DND-41 (cell line): Measurements from ENCODE around the gene GMEB2.

Experiments
- ATAC-seq: fragments of 200-7000 bp; cut with Tn5 transposase; 3 replicates; pipeline ENCODE4 v1.9.1; 2021; ENCODE audit warnings: low read depth; ENCODE audit not compliant: insufficient read depth
- DNase-seq: peaks from one replicate; pipeline ENCODE4 v3.0.0-alpha.2; 2020
- H2AFZ ChIP-seq: 2 replicates; pipeline ENCODE4 v1.6.0; 2012; ENCODE audit warnings: low read depth, low read length
- H3K27ac ChIP-seq: 2 replicates; pipeline ENCODE4 v1.5.1; 2012; ENCODE audit warnings: low read length, inconsistent platforms
- H3K27me3 ChIP-seq: fragments of 200-600 bp; sonication (generic); 2 replicates; pipeline ENCODE4 v1.6.0; 2012; ENCODE audit warnings: low read length, mild to moderate bottlenecking, inconsistent platforms; ENCODE audit not compliant: insufficient read depth, poor library complexity
- H3K36me3 ChIP-seq: 2 replicates; pipeline ENCODE4 v1.5.1; 2012; ENCODE audit warnings: low read length, inconsistent platforms; ENCODE audit not compliant: insufficient read depth
- H3K4me1 ChIP-seq: 2 replicates; pipeline ENCODE4 v1.5.1; 2012; ENCODE audit warnings: mild to moderate bottlenecking, low read length; ENCODE audit not compliant: insufficient read depth
- H3K4me2 ChIP-seq: 2 replicates; pipeline ENCODE4 v1.6.0; 2012; ENCODE audit warnings: mild to moderate bottlenecking, moderate library complexity, low read length, inconsistent platforms; ENCODE audit not compliant: insufficient read depth
- H3K4me3 ChIP-seq, 2 experiments: fragments of 200-600 bp in 1 of 2; shearing (Covaris generic) in 1 of 2; 2 replicates each; pipeline ENCODE4 v1.5.1; 2012 to 2016; ENCODE audit warnings: inconsistent platforms in 2 of 2, low read length in 2 of 2, mild to moderate bottlenecking in 2 of 2, low read depth in 1 of 2, moderate library complexity in 1 of 2
- H3K79me2 ChIP-seq: 2 replicates; pipeline ENCODE4 v1.6.0; 2012; ENCODE audit warnings: low read length, inconsistent platforms; ENCODE audit not compliant: insufficient read depth
- H3K9ac ChIP-seq: 2 replicates; pipeline ENCODE4 v1.6.0; 2012; ENCODE audit warnings: low read depth, mild to moderate bottlenecking, inconsistent platforms, low read length, moderate library complexity
- H3K9me3 ChIP-seq: 2 replicates; pipeline ENCODE4 v1.5.1; 2012; ENCODE audit warnings: low read length, moderate library complexity, mild to moderate bottlenecking, inconsistent platforms; ENCODE audit not compliant: insufficient read depth, severe bottlenecking
- H4K20me1 ChIP-seq: 2 replicates; pipeline ENCODE4 v1.6.0; 2012; ENCODE audit warnings: low read length; ENCODE audit not compliant: insufficient read depth
- CTCF ChIP-seq: IDR thresholded peaks from 2 replicates; pipeline ENCODE4 v1.5.1; 2012; ENCODE audit warnings: borderline replicate concordance, low read length, moderate library complexity, mild to moderate bottlenecking; ENCODE audit not compliant: poor library complexity, severe bottlenecking; ENCODE audit errors: extremely low read depth
- EZH2 ChIP-seq: IDR thresholded peaks from 3 replicates; pipeline ENCODE4 v1.6.1; 2012; ENCODE audit warnings: borderline replicate concordance, low read depth, mild to moderate bottlenecking, moderate library complexity, low read length, inconsistent platforms; ENCODE audit not compliant: severe bottlenecking

GMEB2 gene

GRCh38 chr20:63544241-63544957, 82.5 kb downstream of the GMEB2 start:
- Histone ChIP-seq H3K9me3 (no peaks in the 10 kb centered on the region), H3K4me3 (no peak overlapping the region), H3K79me2 (no peaks in the 10 kb centered on the region), H3K27me3 (peaks cover 4% of the 10 kb centered on the region), H3K4me1 (no peaks in the 10 kb centered on the region), H3K27ac (no peak overlapping the region), H3K9ac (no peak overlapping the region), H3K4me2 (no peak overlapping the region), H2AFZ (no peak overlapping the region), H3K36me3 (no peaks in the 10 kb centered on the region), H4K20me1 (peaks cover 7% of the 10 kb centered on the region)
- TF ChIP-seq CTCF (no peak), EZH2 (no peak)
- DNase-seq (no peak), ATAC-seq (no peak)

GRCh38 chr20:63543733-63544132, 83.2 kb downstream of the GMEB2 start:
- H3K79me2 ChIP-seq: no peaks in the 10 kb centered on the region
- ATAC-seq (no peak), DNase-seq (no peak)
- peaks cover 7% of the 10 kb centered on the region for H4K20me1 ChIP-seq
- H3K4me2 ChIP-seq: no peak overlapping the region
- H3K4me3 ChIP-seq: no peak overlapping the region
- H3K27me3 ChIP-seq: peaks cover 3% of the 10 kb centered on the region
- no peak overlapping the region for H2AFZ ChIP-seq
- 0 out of 2 replicates have a peak, but pooled peaks cover 2% of the 10 kb centered on the region for H3K4me1 ChIP-seq
- no peak overlapping the region for H3K27ac ChIP-seq
- H3K36me3 ChIP-seq: no peaks in the 10 kb centered on the region
- H3K9ac ChIP-seq: no peak overlapping the region
- TF ChIP-seq CTCF (no peak), EZH2 (no peak)
- H3K9me3 ChIP-seq: no peaks in the 10 kb centered on the region

- Histone ChIP-seq H3K27ac (no peak overlapping the region), H3K27me3 (no peaks in the 10 kb centered on the region), H3K9ac (no peak overlapping the region), H3K4me2 (no peak overlapping the region), H4K20me1 (peaks cover 7% of the 10 kb centered on the region), H3K79me2 (no peaks in the 10 kb centered on the region), H3K9me3 (no peaks in the 10 kb centered on the region), H3K36me3 (no peaks in the 10 kb centered on the region), H3K4me3 (no peak overlapping the region), H2AFZ (no peak overlapping the region), H3K4me1 (peaks cover 8% of the 10 kb centered on the region)
- DNase-seq (no peak), ATAC-seq (no peak)
- no peak for TF ChIP-seq EZH2
These were observed 83.8 kb downstream of the GMEB2 start for GRCh38 chr20:63543131-63543530.

- peaks cover 7% of the 10 kb centered on the region; the same call in 1 of the 2 replicates for H4K20me1 ChIP-seq
- ATAC-seq (no peak), DNase-seq (no peak)
- no peak overlapping the region for H3K27ac ChIP-seq
- no peaks in the 10 kb centered on the region for H3K79me2 ChIP-seq
- H3K4me1 ChIP-seq: peaks cover 12% of the 10 kb centered on the region
- H3K4me2 ChIP-seq: no peak overlapping the region
- no peak overlapping the region for H2AFZ ChIP-seq
- TF ChIP-seq EZH2 (no peak), CTCF (no peak)
- no peaks in the 10 kb centered on the region for H3K27me3 ChIP-seq
- no peaks in the 10 kb centered on the region for H3K36me3 ChIP-seq
- no peak overlapping the region for H3K9ac ChIP-seq
- no peaks in the 10 kb centered on the region for H3K9me3 ChIP-seq
- H3K4me3 ChIP-seq: no peak overlapping the region
These were observed 84.2 kb downstream of the GMEB2 start for GRCh38 chr20:63542696-63543095.
